C1 segment of cervical spinal cord (tissue), 14 donors: ENCODE results near the gene ZNF684.
"Not testable (repeated sequence)": the region's sequence is repeated elsewhere in the genome, so short reads cannot be mapped to it uniquely, and the experiment has no call there.

Experiments
- DNase-seq, 14 donors: peaks; one replicate each; lab custom pipeline; 2025; lab: John Stamatoyannopoulos, UW

Gene ZNF684

DNA sequence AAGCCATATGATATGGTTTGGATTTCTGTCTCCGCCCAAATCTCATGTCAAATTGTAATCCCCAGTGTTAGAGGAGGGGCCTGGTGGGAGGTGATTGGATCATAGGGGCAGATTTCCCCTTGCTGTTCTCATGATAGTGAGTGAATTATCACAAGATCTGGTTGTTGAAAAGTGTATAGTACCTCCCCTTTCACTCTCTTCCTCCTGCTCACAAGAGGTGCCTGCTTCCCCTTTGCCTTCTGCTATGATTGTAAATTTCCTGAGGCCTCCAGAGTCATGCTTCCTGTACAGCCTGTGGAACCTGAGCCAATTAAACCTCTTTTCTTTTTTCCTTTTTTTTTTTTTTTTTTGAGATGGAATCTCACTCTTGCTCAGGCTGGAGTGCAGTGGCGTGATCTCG is 43.4 kb downstream of the ZNF684 start:
- not testable (repeated sequence) for DNase-seq

DNA sequence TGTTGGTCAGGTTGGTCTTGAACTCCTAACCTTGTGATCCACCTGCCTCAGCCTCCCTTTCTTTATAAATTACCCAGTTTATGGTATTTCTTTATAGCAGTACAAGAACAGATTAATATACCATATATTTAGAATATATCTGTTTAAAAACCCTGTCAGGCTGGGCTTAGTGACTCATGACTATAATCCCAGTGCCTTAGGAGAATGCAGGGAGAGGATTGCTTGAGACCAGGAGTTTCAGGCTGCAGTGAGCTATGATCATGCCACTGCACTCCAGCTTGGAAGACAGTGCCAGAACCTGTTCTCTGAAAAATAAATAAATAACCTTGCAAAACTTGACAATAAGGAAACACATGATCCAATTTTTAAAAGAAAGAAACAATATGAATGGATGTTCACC is 43.9 kb downstream of the ZNF684 start:
- DNase-seq = no peak

DNA sequence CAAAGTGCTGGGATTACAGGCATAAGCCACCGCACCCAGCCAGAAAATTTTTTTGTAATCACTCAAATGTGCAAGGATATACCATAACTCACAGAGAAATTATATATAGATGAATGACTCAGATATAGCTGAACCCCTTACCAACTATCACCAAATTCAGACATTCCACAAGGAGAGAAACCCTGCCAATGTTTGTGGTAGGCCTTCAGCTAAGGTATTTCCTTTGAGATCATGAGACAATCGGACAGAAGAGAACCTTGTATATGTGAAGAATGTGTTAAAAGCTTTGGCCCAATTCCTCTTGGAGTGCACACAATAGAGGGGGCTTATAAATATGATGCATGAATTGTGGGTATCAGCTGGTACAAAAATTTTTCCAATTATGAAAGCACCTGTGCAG is 50.7 kb downstream of the ZNF684 start:
- no peak for DNase-seq

DNA sequence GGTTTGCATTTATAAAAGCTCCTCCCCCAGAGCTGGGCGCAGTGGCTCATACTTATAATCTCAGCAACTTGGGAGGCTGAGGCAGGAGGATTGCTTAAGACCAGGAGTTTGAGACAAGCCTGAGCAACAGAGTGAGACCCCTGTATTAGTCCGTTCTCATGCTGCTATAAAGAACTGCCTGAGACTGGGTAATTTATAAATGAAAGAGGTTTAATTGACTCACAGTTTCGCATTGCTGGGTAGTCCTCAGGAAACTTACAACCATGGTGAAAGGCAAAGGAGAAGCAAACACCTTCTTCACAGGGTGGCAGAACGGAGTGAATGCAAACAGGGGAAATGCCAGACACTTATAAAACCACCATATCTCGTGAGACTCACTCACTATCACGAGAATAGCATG is 52.5 kb downstream of the ZNF684 start:
- DNase-seq = no peak

DNA sequence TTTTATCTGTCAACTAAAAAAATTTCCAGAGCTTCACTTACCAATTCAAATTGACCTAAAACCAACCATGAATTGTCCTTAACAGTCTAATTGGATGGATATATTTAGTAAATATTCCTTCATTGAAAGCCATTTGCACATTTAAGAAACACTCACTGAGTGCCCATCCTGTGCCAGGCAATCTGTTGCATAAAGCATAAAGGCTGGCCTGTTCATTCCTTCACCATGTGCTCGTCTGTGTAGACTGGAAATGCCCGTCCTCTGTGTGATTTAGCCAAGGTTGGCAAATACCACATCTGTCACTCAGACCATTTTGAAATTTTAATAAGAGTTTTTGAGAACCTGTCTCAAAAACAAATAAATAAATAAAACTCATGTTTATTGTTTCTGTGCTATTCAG is 57.1 kb downstream of the ZNF684 start:
- peak in 1 of 14 donors; percentile 1 for DNase-seq

- DNase-seq = peak in 2 of 14 donors; percentile 2 to 3
These were observed 60.8 kb downstream of the ZNF684 start for GRCh38 chr1:40592107-40592803.

DNA sequence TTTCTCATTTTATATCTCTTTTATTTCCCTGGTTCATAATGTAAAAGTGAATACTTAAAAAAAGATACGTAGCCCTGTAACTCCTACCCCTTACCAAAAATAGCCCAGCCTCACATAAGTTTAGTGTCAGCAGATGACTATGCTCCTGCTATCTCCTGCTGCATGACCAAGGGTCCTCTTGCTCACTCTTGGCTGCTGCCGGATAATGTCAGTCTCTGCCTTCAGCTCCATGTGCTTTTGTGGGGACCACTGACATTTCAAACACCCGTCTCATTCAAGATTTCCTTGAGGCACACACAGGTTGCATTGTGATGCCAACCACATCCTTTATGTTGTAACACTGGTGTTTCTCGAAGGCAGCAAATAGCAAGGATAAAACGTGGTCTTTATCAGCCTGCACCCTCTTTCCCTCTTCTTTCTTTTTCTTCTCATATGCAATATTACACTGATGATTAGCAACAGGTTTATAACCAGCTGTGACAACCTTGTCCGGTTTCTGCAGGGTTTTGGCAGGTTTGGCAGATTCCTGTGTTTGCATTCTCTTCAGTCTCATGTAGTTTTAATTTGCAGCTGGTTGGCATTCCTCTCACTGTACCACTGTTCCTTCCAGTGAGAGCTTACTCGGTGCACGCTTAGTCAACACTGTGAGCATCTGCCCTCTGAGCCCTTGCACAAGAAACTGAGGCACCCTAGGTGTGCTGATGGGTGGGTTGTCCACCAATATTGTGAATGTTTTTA is 62.2 kb downstream of the ZNF684 start:
- no peak for DNase-seq

DNA sequence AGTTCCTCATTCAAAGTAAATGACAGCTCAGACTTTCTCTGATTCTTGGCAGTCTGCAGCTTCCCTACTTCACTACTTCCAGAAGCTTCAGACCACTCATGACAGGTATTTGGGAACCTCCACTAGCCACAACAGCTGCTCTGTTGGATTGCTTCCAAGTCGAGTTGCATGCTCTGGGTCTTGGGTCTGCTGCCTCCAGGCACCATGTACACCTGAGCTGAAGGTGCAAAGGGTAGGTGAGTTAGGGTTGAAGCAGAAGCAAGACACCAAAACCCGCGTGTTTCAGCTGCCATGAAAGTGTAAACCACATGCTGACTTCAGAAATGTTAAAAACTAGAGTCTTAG is 62.7 kb downstream of the ZNF684 start:
- DNase-seq = no peak

- DNase-seq = no peak
These were observed 64.2 kb downstream of the ZNF684 start for GRCh38 chr1:40595623-40596022.
